H1 (cell line): ENCODE data around the gene ENKUR. TPM values are rescaled to one million over a fixed set of nuclear protein-coding genes. Genes with fewer than 3 reads are reported as not detected.

Experiments
- CTCF ChIA-PET: fragments of 300-600 bp; sonication (Branson Sonifier 250); formaldehyde crosslinking; loops from one replicate; lab custom pipeline; 2021; ENCODE audit not compliant: partially characterized antibody; lab: Charles Lee
- POLR2A ChIA-PET: fragments of 300-600 bp; sonication (Branson Sonifier 250); formaldehyde crosslinking; loops from one replicate; lab custom pipeline; 2021; ENCODE audit warnings: inconsistent platforms; ENCODE audit not compliant: partially characterized antibody; lab: Charles Lee
- DNase-seq, 2 experiments: peaks; one replicate each; pipeline versions ENCODE4 v3.0.0 to v3.0.0-alpha.2; 2010 to 2022; ENCODE audit warnings: low spot score in 2 of 2, low read depth in 1 of 2, mixed read lengths in 1 of 2
- FAIRE-seq: peaks from 2 replicates; lab custom pipeline; 2011; peaks lifted over from hg19 to GRCh38; lab: Jason Lieb, UNC
- H2AFZ ChIP-seq: 2 replicates; pipeline ENCODE4 v1.8.1; 2012; ENCODE audit warnings: low read length, inconsistent platforms
- H2AK5ac ChIP-seq: 2 replicates; pipeline ENCODE4 v1.6.1; 2013; ENCODE audit warnings: low read depth, low read length
- H2BK120ac ChIP-seq: replicated peaks from 2 replicates; pipeline ENCODE3; 2013; ENCODE audit warnings: low read depth, low read length, inconsistent platforms
- H2BK12ac ChIP-seq: 2 replicates; pipeline ENCODE4 v1.6.1; 2013; ENCODE audit warnings: low read depth, low read length
- H2BK15ac ChIP-seq: 2 replicates; pipeline ENCODE4 v1.6.1; 2013; ENCODE audit warnings: low read length
- H2BK20ac ChIP-seq: 2 replicates; pipeline ENCODE4 v1.6.1; 2013; ENCODE audit warnings: low read length
- H2BK5ac ChIP-seq: 2 replicates; pipeline ENCODE4 v1.6.1; 2013; ENCODE audit warnings: low read depth, low read length
- H3K14ac ChIP-seq: 2 replicates; pipeline ENCODE4 v1.6.1; 2013; ENCODE audit warnings: inconsistent platforms; ENCODE audit not compliant: insufficient read length
- H3K18ac ChIP-seq: 2 replicates; pipeline ENCODE4 v1.6.1; 2013; ENCODE audit warnings: low read length; ENCODE audit errors: extremely low read depth
- H3K23ac ChIP-seq: 2 replicates; pipeline ENCODE4 v1.6.1; 2013; ENCODE audit warnings: inconsistent platforms; ENCODE audit not compliant: insufficient read length
- H3K23me2 ChIP-seq: 2 replicates; pipeline ENCODE4 v1.6.1; 2013; ENCODE audit warnings: low read depth, low read length
- H3K27ac ChIP-seq: 2 replicates; pipeline ENCODE4 v1.6.1; 2011; ENCODE audit warnings: low read depth, low read length, inconsistent platforms
- H3K27me3 ChIP-seq, 4 experiments: replicated peaks in 1 of 4; 1 replicate in 1 of 4; 2 replicates in 3 of 4; pipeline versions ENCODE4 v1.6.1 to v1.8.1; 2011 to 2013; ENCODE audit warnings: low read length in 3 of 4, mild to moderate bottlenecking in 3 of 4, inconsistent platforms in 2 of 4, mixed read lengths in 2 of 4, moderate library complexity in 1 of 4; ENCODE audit not compliant: control insufficient read depth in 3 of 4, insufficient read depth in 3 of 4; ENCODE audit errors: extremely low read depth in 1 of 4
- H3K36me3 ChIP-seq, 4 experiments: 2 replicates each; pipeline versions ENCODE4 v1.6.1 to v1.8.1; 2011 to 2013; ENCODE audit warnings: mild to moderate bottlenecking in 4 of 4, low read length in 3 of 4, moderate library complexity in 2 of 4, control low read depth in 1 of 4, inconsistent platforms in 1 of 4; ENCODE audit not compliant: insufficient read depth in 4 of 4, control insufficient read depth in 2 of 4
- H3K4ac ChIP-seq: replicated peaks from 2 replicates; pipeline ENCODE3; 2013; ENCODE audit warnings: low read length, low read depth, mixed read lengths, inconsistent platforms; ENCODE audit not compliant: insufficient read length
- H3K4me1 ChIP-seq, 4 experiments: replicated peaks in 1 of 4; 1 replicate in 1 of 4; 2 replicates in 3 of 4; pipeline versions ENCODE4 v1.6.1 to v1.8.1; 2011 to 2013; ENCODE audit warnings: low read length in 3 of 4, inconsistent platforms in 2 of 4, mixed read lengths in 1 of 4; ENCODE audit not compliant: insufficient read depth in 4 of 4, control insufficient read depth in 3 of 4
- H3K4me2 ChIP-seq, 2 experiments: 2 replicates each; pipeline versions ENCODE4 v1.6.1 to v1.8.1; 2011 to 2013; ENCODE audit warnings: low read depth in 2 of 2, low read length in 2 of 2, control low read depth in 1 of 2, inconsistent platforms in 1 of 2, mild to moderate bottlenecking in 1 of 2; ENCODE audit not compliant: insufficient read depth in 1 of 2
- H3K4me3 ChIP-seq, 4 experiments: fragments of 200-600, 300-600 bp in 1 of 4; sonication (generic), shearing (Covaris generic), sonication (Bioruptor Twin) in 1 of 4; 2 replicates each; pipeline versions ENCODE4 v1.5.1 to v1.8.1; 2011 to 2016; ENCODE audit warnings: low read length in 4 of 4, low read depth in 3 of 4, control low read depth in 2 of 4, inconsistent platforms in 2 of 4, mild to moderate bottlenecking in 2 of 4, mixed read lengths in 1 of 4, moderate library complexity in 1 of 4; ENCODE audit not compliant: insufficient read depth in 2 of 4; ENCODE audit errors: extremely low read depth in 1 of 4
- H3K56ac ChIP-seq: replicated peaks from 2 replicates; pipeline ENCODE3; 2013; ENCODE audit warnings: low read depth, mild to moderate bottlenecking, mixed read lengths, low read length, inconsistent platforms; ENCODE audit not compliant: insufficient read length
- H3K79me1 ChIP-seq: 2 replicates; pipeline ENCODE4 v1.6.1; 2013; ENCODE audit warnings: low read depth, low read length, control low read depth
- H3K79me2 ChIP-seq, 2 experiments: 2 replicates each; pipeline versions ENCODE4 v1.6.1 to v1.8.1; 2012 to 2013; ENCODE audit warnings: low read length in 2 of 2, mild to moderate bottlenecking in 2 of 2, inconsistent platforms in 1 of 2; ENCODE audit not compliant: insufficient read depth in 2 of 2, control insufficient read depth in 1 of 2
- H3K9ac ChIP-seq, 4 experiments: replicated peaks in 1 of 4; 1 replicate in 1 of 4; 2 replicates in 3 of 4; pipeline versions ENCODE4 v1.6.1 to v1.8.1; 2011 to 2013; ENCODE audit warnings: low read depth in 3 of 4, low read length in 3 of 4, control low read depth in 2 of 4, mild to moderate bottlenecking in 2 of 4, moderate library complexity in 2 of 4, inconsistent platforms in 1 of 4; ENCODE audit errors: extremely low read depth in 1 of 4
- H3K9me3 ChIP-seq, 2 experiments: 2 replicates each; pipeline versions ENCODE4 v1.6.1 to v1.8.1; 2012 to 2013; ENCODE audit warnings: mild to moderate bottlenecking in 2 of 2, moderate library complexity in 2 of 2, control low read depth in 1 of 2, inconsistent platforms in 1 of 2, low read depth in 1 of 2, low read length in 1 of 2, mixed read lengths in 1 of 2; ENCODE audit not compliant: insufficient read depth in 2 of 2
- H4K20me1 ChIP-seq, 2 experiments: replicated peaks in 1 of 2; 2 replicates each; pipeline versions ENCODE3 to v1.8.1; 2011 to 2013; ENCODE audit warnings: inconsistent platforms in 2 of 2, low read length in 2 of 2, mild to moderate bottlenecking in 1 of 2; ENCODE audit not compliant: insufficient read depth in 2 of 2, control insufficient read depth in 1 of 2
- H4K5ac ChIP-seq: 2 replicates; pipeline ENCODE4 v1.6.1; 2013; ENCODE audit warnings: low read length, low read depth, mixed read lengths, inconsistent platforms; ENCODE audit not compliant: insufficient read length
- H4K8ac ChIP-seq: 2 replicates; pipeline ENCODE4 v1.8.0; 2013; ENCODE audit warnings: mild to moderate bottlenecking, moderate library complexity, low read length, inconsistent platforms; ENCODE audit not compliant: insufficient read depth; ENCODE audit errors: extremely low read depth
- H4K91ac ChIP-seq: replicated peaks from 2 replicates; pipeline ENCODE3; 2013; ENCODE audit warnings: low read length, mixed read lengths, inconsistent platforms; ENCODE audit not compliant: insufficient read length
- CBX5 ChIP-seq: fragments of 300-800, 300-1000 bp; sonication (generic); IDR thresholded peaks from 2 replicates; pipeline ENCODE4 v1.7.1; 2016; ENCODE audit warnings: antibody characterized with exemption, low read length, low read depth
- CEBPB ChIP-seq: IDR thresholded peaks from 2 replicates; pipeline ENCODE4 v1.6.1; 2012; ENCODE audit warnings: low read depth, low read length
- KDM1A ChIP-seq: fragments of 200-600, 300-600 bp; sonication (generic); IDR thresholded peaks from 2 replicates; pipeline ENCODE4 v1.7.1; 2016; ENCODE audit warnings: mild to moderate bottlenecking, low read length, borderline replicate concordance
- KDM5A ChIP-seq: fragments of 200-600 bp; IDR thresholded peaks from 2 replicates; pipeline ENCODE4 v1.7.1; 2012; ENCODE audit warnings: mild to moderate bottlenecking, low read length, inconsistent platforms, mixed read lengths
- POLR2AphosphoS5 ChIP-seq: IDR thresholded peaks from 2 replicates; pipeline ENCODE4 v1.6.1; 2011; ENCODE audit warnings: low read depth, low read length
- RAD21 ChIP-seq, 2 experiments: IDR thresholded peaks in 1 of 2; conservative IDR thresholded peaks in 1 of 2; 2 replicates each; pipeline ENCODE4 v1.6.1; 2011; ENCODE audit warnings: low read depth in 2 of 2, low read length in 2 of 2, improper control_type of control experiment in 1 of 2, inconsistent platforms in 1 of 2, mild to moderate bottlenecking in 1 of 2, moderate library complexity in 1 of 2
- SRF ChIP-seq: IDR thresholded peaks from 2 replicates; pipeline ENCODE4 v1.6.1; 2011; ENCODE audit warnings: mild to moderate bottlenecking, low read depth, low read length, moderate library complexity
- WGBS, 2 experiments: shearing (Covaris generic) in 1 of 2; methylation state at CpG; one replicate each; pipeline versions ENCODE4 v1.1.6 to v1.1.7; 2013 to 2015; ENCODE audit warnings: low lambda C conversion rate in 2 of 2, mixed read lengths in 2 of 2, inconsistent platforms in 1 of 2, low coverage in 1 of 2, missing lambda C conversion rate in 1 of 2; ENCODE audit not compliant: insufficient replicate concordance in 2 of 2, insufficient coverage in 1 of 2, insufficient read length in 1 of 2; ENCODE audit errors: extremely low coverage in 1 of 2, missing lambda C conversion rate in 1 of 2; 5-methylcytosine and 5-hydroxymethylcytosine counted together
- polyA plus RNA-seq, 7 experiments: library from polyadenylated mRNA; depleted of rRNA in 3 of 7; stranded (reverse) in 5 of 7; unstranded in 2 of 7; fragments of >200 nt in 5 of 7; fragments of 200-250 nt in 2 of 7; gene quantifications; 1 replicate in 5 of 7; 2 replicates in 1 of 7; 4 replicates in 1 of 7; pipeline versions ENCODE4 v1.2.1 to v1.2.3, GENCODE V29; 2011 to 2013; ENCODE audit warnings: missing spikeins in 2 of 7, mixed read lengths in 2 of 7
- total RNA-seq: library from RNA; stranded (reverse); fragmentation: NEBNext Ultra II Directional; extraction: Animal tissue kit (Norgen Biotek cat#: 25700); gene quantifications from 2 replicates; pipeline ENCODE4 v1.2.1, GENCODE V29; 2021

Gene ENKUR
- total and polyA plus RNA-seq, 2 of the 8 experiments (the other 6 are each of a cell fraction or from before 2014, with no cell fraction given): not detected

DNA sequence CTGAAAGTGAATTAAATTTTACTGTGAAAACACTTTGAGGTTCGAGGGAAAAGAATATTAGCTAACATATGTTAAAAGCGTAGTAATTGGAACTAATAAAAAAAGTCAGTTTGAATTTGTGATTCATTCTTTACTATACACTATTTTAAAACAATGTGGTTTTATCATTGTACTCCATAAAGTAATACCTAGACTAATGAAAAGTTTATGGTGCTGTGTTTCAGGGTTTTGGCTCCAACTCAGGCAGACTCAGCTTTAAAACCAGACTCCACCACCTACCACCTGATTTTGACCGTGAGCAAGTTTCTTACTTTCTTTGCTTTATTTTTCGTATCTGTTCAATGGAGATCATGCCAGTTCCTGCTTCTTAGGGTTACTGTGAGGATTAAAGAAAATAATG lies 54.4 kb downstream of the ENKUR start:
- no peak overlapping the region for H4K5ac ChIP-seq
- no peak overlapping the region for H3K18ac ChIP-seq
- H2BK20ac ChIP-seq: no peak overlapping the region
- H3K27ac ChIP-seq: no peak overlapping the region
- no peak overlapping the region for H3K4me3 ChIP-seq
- H2AFZ ChIP-seq: no peak overlapping the region
- H2AK5ac ChIP-seq: no peak overlapping the region
- no peak overlapping the region for H3K4me2 ChIP-seq
- H3K14ac ChIP-seq: no peak overlapping the region
- H3K4ac ChIP-seq: no peak overlapping the region
- H3K27me3 ChIP-seq: no peaks in the 10 kb centered on the region
- ChIA-PET CTCF (interaction anchor here (1.5 to 1.6 kb wide), 2 partner anchors 9 to 77 kb away, joined by 3 to 5 read pairs; partner anchors contain the start of gene PRTFDC1), POLR2A (no interaction called here)
- no peak overlapping the region for H4K91ac ChIP-seq
- H3K79me2 ChIP-seq: no peaks in the 10 kb centered on the region
- H2BK120ac ChIP-seq: no peak overlapping the region
- H3K56ac ChIP-seq: no peak overlapping the region
- no peak for FAIRE-seq
- no peak overlapping the region for H4K8ac ChIP-seq
- peaks cover 0 to 6% (median 3%) of the 10 kb centered on the region in 4 experiments; a peak in 2 of 7 replicates for H3K4me1 ChIP-seq
- no peak overlapping the region for H3K23ac ChIP-seq
- no peaks in the 10 kb centered on the region for H3K23me2 ChIP-seq
- H4K20me1 ChIP-seq: no peaks in the 10 kb centered on the region
- no peak overlapping the region for H2BK15ac ChIP-seq
- DNase-seq: no peak
- 85% methylated on average over 4 of the region's 4 CpGs; no CpG with 5 or more reads in 1 of the 2 experiments for WGBS, 2 experiments
- no peak overlapping the region for H2BK5ac ChIP-seq
- no peak overlapping the region for H2BK12ac ChIP-seq
- H3K9me3 ChIP-seq: no peaks in the 10 kb centered on the region
- no peak overlapping the region for H3K9ac ChIP-seq
- H3K36me3 ChIP-seq: no peaks in the 10 kb centered on the region
- no peaks in the 10 kb centered on the region for H3K79me1 ChIP-seq
- TF ChIP-seq CBX5: no peak
- no peak for TF ChIP-seq POLR2AphosphoS5
- TF ChIP-seq RAD21 (IDR thresholded peaks at IDR 0.05 in 1 of 2, conservative IDR thresholded peaks at IDR 0.05 in 1 of 2; ENCODE audit: low read depth in 2 of 2, low read length in 2 of 2): no peak
- TF ChIP-seq KDM1A: no peak
- TF ChIP-seq SRF: no peak
- TF ChIP-seq CEBPB: no peak
- no peak for TF ChIP-seq KDM5A
